ENCODE measurements around the gene CELA3B. TPM values are rescaled to one million over a fixed set of nuclear protein-coding genes. Genes with fewer than 3 reads are reported as not detected.
"Not testable (repeated sequence)": the region's sequence is repeated elsewhere in the genome, so short reads cannot be mapped to it uniquely, and the experiment has no call there.

Gene CELA3B
- total RNA-seq, 4 donors from 2014 or later = not detected

DNA sequence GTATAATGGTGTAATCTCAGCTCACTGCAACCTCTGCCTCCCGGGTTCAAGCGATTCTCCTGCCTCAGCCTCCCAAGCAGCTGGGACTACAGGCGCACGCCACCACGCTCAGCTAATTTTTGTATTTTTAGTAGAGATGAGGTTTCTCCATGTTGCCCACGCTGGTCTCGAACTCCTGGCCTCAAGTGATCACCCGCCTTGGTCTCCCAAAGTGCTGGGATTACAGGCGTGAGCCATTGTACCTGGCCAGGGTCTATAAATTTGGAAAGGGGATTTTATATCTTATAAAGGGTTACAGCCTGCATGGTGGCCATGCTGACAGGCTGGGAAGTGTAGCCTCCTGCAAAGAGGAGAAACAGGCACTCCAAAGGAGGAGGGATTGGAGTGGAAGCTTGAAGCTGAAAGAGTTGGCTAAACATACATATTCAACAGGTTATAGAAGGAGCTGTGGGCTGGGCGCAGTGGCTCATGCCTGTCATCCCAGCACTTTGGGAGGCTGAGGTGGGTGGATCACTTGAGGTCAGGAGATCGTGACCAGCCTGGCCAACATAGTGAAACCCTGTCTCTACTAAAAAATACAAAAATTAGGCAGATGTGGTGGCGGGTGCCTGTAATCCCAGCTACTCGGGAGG is 37.9 kb downstream of the CELA3B start:
- H3K27ac ChIP-seq, H3K4me1 ChIP-seq, H3K4me3 ChIP-seq, H3K9me3 ChIP-seq, H3K36me3 ChIP-seq, ATAC-seq: not testable (repeated sequence)
- H3K27me3 ChIP-seq = peaks cover 13% of the 10 kb centered on the region
- WGBS, 2 donors (ENCODE audit: low coverage in 1 of 2) = 88 to 100% methylated on average over 3 to 4 of the region's 13 CpGs

DNA sequence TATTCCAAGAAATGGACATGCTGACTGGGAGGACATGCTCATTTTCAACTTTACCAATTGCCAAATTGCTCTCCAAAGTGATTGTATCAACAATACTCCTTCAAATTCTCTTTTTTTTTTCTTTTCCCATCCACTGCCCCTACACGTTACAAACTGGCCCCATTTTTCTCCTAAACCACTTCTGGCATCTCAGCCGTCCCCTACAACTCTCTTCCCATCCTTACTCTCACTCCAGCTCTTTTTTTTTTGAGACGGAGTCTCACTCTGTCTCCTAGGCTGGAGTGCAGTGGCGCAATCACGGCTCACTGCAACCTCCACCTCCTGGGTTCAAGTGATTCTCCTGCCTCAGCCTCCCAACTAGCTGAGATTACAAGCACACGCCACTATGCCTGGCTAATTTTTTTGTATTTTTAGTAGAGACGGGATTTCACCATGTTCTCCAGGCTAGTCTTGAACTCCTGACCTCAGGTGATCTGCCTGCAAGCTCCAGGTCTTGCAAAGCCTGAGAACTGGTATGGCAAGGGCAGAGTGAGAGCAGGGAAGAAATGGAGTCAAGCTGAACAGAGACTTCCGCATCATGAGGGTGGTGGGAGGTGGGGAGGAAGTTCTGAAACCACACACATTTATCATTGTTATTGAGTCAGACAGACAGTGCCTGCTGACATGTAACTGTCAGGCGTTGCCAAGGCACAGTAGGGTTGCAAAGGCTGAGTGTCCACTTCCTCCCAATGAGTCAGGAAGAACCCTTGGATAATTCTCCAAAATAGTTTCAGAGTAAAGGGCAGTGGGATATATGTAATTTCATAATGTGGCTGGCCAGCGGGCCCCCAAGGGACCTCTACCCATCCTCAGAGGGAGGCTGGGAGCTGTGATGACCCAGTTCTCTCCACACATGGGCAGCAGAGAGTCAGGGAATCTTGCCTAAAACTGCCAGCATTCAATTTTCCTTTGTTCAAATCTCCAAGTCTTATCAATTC is 42.0 kb downstream of the CELA3B start:
- TF ChIP-seq POLR2A (IDR thresholded peaks at IDR 0.05) = no peak
- TF ChIP-seq EP300 (IDR thresholded peaks at IDR 0.05) = no peak
- TF ChIP-seq POLR2AphosphoS5 (IDR thresholded peaks at IDR 0.05) = no peak
- TF ChIP-seq, protein P1, sequence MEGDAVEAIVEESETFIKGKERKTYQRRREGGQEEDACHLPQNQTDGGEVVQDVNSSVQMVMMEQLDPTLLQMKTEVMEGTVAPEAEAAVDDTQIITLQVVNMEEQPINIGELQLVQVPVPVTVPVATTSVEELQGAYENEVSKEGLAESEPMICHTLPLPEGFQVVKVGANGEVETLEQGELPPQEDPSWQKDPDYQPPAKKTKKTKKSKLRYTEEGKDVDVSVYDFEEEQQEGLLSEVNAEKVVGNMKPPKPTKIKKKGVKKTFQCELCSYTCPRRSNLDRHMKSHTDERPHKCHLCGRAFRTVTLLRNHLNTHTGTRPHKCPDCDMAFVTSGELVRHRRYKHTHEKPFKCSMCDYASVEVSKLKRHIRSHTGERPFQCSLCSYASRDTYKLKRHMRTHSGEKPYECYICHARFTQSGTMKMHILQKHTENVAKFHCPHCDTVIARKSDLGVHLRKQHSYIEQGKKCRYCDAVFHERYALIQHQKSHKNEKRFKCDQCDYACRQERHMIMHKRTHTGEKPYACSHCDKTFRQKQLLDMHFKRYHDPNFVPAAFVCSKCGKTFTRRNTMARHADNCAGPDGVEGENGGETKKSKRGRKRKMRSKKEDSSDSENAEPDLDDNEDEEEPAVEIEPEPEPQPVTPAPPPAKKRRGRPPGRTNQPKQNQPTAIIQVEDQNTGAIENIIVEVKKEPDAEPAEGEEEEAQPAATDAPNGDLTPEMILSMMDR (IDR thresholded peaks at IDR 0.05) = no peak
- H3K4me3 ChIP-seq = no peak overlapping the region
- 52 to 70% methylated on average over 4 to 8 of the region's 10 CpGs for WGBS, 2 donors (ENCODE audit: low coverage in 1 of 2)
- H3K27me3 ChIP-seq = peaks cover 13% of the 10 kb centered on the region
- H3K9me3 ChIP-seq = no peaks in the 10 kb centered on the region
- peak; percentile 82 for ATAC-seq
- peaks cover 0 to under 1% (median 0%) of the 10 kb centered on the region in 3 donors for H3K4me1 ChIP-seq
- H3K36me3 ChIP-seq = no peaks in the 10 kb centered on the region
- no peak overlapping the region for H3K27ac ChIP-seq

DNA sequence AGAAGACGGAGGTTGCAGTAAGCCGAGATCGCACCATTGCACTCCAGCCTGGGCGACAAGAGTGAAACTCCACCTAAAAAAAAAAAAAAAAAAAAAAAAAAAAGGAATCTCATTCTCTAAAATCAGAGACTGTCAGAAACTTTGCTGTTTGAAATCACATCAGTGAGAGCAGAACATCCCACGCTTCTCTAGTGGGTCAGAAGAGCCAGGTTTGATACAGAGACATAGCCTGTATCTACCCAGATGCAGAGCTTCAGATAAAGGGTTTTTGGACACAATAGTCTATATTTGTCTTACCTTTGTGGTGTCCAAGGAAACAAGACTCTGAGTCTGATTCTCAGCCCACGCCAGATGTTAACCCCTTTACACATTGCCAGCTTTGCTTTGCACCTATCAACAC is 44.2 kb downstream of the CELA3B start:
- TF ChIP-seq EP300 (IDR thresholded peaks at IDR 0.05) (no peak), POLR2AphosphoS5 (IDR thresholded peaks at IDR 0.05) (no peak), POLR2A (IDR thresholded peaks at IDR 0.05) (no peak)
- TF ChIP-seq, protein P1 (IDR thresholded peaks at IDR 0.05) = no peak
- Histone ChIP-seq H3K27ac (no peak overlapping the region), H3K9me3 (no peaks in the 10 kb centered on the region), H3K36me3 (no peaks in the 10 kb centered on the region), H3K4me3 (no peak overlapping the region), H3K4me1 (peaks cover 0 to 13% (median 0%) of the 10 kb centered on the region in 3 donors), H3K27me3 (peaks cover 10% of the 10 kb centered on the region)
- WGBS, 2 donors (ENCODE audit: low coverage in 1 of 2) = 71 to 90% methylated on average over 3 to 6 of the region's 6 CpGs
- ATAC-seq = no peak

DNA sequence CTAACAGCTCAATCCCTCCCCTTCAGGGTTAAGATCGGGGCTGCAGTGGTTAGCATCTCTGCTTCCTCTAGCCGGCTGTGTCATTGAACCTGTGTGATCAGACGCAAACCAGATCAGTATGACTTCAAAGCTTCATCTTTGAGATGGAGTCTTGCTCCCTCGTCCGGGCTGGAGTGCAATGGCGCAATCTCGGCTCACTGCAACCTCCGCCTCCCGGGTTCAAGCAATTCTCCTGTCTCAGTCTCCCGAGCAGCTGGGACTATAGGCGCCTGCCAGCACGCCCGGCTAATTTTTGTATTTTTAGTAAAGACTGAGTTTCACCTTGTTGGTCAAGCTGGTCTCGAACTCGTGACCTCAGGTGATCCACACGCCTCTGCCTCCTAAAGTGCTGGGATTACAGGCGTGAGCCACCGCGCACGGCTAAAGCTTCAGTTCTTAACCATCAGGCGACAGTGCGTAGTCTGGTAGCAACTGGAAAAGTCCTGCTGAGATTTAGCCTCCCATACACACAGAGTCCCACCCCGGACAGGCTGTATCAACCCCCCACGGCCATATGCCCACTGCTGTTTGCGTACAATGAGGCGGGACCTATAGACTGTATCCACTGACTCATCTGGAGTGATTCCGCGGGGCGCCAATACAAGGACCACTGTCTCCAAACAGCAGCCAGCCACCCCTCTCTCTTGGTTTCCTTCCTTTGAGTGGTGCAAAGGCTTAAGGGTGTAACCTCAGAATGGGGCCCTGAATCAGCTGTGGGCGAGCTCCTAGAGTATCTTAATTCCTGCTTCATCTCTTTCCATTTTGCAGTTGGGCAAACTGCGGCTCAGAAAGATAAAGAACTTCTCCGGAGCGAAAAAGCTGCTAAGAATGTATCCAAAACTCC is 47.9 kb downstream of the CELA3B start:
- TF ChIP-seq POLR2A (IDR thresholded peaks at IDR 0.05) (no peak), EP300 (IDR thresholded peaks at IDR 0.05) (no peak), POLR2AphosphoS5 (IDR thresholded peaks at IDR 0.05) (no peak)
- TF ChIP-seq, protein P1 (IDR thresholded peaks at IDR 0.05) = no peak
- no peaks in the 10 kb centered on the region for H3K9me3 ChIP-seq
- peak; percentile 78 for ATAC-seq
- peak overlapping the region; percentile 94 to 98 (median 98) for H3K27ac ChIP-seq
- no peaks in the 10 kb centered on the region for H3K36me3 ChIP-seq
- peaks cover 0 to 22% (median 0%) of the 10 kb centered on the region in 3 donors for H3K4me1 ChIP-seq
- WGBS, 2 donors (ENCODE audit: low coverage in 1 of 2) = 2 to 4% methylated on average over 4 to 11 of the region's 33 CpGs
- H3K27me3 ChIP-seq = no peaks in the 10 kb centered on the region
- H3K4me3 ChIP-seq = peak overlapping the region; percentile 74 to 88

Data from gastroesophageal sphincter (tissue), 4 donors.